ENCODE results near the gene SORCS2.

The SORCS2 gene

GRCh38 chr4:7330031-7330596 lies 137.8 kb downstream of the SORCS2 start:
- DNase-seq: no peak

GRCh38 chr4:7330811-7331681 lies 138.7 kb downstream of the SORCS2 start:
- DNase-seq: no peak

- no peak for DNase-seq
Measured at GRCh38 chr4:7331682-7332000, 139.3 kb downstream of the SORCS2 start.

DNA sequence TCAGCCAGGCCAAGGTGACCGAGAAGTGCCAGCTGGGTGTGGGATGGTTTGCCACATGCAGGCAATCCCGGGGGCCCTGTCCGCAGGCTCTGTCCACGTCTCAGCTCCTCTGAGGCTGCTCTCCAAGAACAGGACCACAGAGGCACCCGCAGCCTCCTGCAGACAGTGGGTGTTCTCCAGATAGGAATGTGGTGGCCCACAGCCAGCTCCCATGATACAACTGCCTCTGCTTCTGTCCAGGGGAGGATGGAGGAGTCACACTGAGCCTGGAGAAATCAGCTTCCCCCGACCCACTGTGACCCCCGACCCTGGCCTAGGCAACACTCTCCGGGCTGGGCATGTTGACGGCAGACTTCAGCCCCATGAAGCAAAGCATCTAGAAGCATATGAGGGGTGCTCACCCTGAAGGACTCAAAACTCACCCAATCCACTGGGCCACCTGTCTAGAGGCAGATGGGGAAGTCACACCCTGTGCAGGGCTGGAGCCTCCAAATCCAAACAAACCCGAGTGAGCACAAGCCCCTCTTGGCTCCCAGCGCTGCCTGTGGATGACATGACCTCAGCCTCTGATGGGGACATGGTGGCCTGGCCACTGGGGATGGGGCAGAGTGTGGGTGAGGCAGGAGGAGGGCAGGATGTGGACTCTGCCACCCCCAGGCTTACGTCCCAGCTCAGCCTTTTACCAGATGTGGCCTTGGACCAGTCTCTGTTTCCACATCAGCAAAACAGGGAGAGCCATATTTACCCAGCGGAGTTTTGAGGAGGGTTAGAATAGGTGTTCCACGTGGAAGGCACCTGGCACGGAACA lies 140.1 kb downstream of the SORCS2 start:
- DNase-seq: no peak

- no peak for DNase-seq
Measured at GRCh38 chr4:7333024-7333780, 140.9 kb downstream of the SORCS2 start.

DNA sequence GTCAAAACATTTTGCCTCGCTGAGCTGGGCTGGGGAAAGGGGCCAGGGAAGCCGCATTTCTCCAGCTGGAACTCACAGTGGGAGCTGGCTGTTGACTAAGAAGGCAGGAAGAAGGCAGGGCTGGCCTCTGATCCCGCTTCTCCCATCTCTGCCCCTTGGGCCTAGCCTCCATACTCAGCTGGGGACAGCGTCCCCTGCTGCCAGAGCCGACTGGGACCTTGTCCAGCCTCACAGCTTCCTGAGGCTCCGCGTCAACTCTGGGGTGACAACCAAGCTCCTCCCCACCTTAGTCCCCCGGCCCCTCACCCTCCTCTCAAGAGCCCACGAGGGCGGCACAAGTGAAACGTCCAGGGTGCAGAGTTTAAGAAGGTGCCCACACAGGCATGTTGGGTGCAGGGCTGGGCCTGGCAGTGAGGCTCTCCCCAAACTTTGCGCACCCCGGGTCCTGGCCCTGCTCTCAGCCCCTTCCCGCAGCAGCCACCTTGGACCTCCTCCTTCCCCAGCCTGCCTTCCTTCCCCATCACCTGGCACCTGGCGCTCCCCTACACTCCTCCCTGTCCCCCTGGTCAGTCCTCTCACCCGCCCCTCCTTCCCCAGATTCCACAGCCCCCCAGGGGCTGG lies 141.6 kb downstream of the SORCS2 start:
- no peak for DNase-seq

- DNase-seq: no peak
Measured at GRCh38 chr4:7334521-7335275, 142.4 kb downstream of the SORCS2 start.

GRCh38 chr4:7335344-7336066 lies 143.2 kb downstream of the SORCS2 start:
- peak; percentile 24 for DNase-seq

GRCh38 chr4:7336067-7336569 lies 143.8 kb downstream of the SORCS2 start:
- no peak for DNase-seq

- DNase-seq: no peak
Measured at GRCh38 chr4:7336732-7337131, 144.4 kb downstream of the SORCS2 start.

DNA sequence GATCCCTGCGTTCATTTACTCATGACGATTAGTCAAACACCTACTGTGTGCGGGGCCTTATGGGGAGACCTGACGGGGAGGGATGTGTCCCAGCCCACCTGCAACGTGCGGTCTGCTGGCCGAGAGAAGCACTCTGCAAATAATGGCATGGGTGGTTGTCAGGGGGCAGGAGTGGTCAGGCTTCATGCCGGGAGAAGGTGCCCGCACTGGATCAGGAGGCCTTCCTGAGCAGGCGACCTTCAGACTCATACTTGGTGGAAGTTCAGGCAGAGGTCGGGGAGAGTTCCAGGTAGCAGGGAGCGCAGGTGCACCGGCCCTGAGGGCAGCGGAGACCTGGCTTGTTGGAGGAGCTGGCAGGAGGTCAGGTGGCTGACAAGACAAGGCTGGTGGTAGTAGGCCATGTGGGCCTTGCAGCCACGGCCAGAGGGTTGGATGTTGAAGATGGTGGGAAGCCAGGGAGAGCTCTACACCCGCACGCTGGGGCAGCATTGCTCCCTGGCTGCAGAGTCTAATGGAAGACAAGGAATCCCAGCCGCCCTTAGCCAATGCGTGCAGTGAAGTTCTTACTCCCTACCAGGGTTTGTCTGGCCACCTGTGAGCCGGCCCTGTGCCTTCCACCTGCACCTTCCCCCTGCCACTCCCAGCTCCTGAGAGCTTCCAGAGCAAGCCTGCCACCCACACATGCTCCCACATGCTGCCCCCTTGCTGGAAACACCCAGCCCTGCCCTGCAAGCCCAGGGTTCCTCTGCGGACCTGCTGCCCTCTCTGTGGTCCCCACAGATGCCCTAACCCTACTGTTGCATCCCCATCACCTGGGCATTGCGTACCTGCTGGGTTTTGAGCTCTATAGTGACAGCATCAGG lies 145.1 kb downstream of the SORCS2 start:
- DNase-seq: no peak

- no peak for DNase-seq
Measured at GRCh38 chr4:7338059-7338452, 145.7 kb downstream of the SORCS2 start.

DNA sequence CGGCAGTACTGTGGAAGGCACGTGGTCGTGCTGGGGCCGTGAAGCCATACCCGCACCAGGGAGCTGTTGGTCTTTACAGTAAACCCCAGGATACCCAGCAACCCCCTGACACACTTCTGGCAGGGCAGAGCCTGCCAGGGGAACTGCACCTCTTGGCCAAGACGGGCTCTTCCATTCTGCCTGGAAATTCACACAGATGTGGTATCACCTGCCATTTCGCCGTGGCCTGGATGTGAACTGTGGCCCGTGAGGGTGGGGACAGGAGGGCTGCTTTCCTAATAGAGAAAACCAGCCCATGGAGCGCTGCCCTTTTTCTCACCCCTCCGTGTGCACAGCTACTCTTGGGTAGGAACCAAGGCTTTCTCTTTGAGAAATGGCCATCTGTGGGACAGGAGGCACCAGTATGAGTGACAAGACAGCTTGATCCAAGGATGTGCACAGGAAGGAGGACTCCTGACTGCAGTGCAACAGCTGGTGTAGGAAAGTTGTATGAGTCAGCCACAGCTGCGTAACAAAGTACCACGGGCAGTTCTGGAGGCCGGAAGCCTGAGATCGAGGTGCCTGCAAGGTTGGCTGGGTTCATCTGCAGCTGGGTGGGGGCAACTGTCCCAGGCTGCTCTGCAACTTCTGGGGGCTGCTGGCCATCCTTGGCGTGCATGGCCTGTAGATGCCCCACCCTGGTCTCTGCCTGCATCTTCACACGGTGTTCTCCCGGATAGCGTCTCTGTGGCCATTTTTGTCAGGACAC lies 146.7 kb downstream of the SORCS2 start:
- no peak for DNase-seq

- no peak for DNase-seq
Measured at GRCh38 chr4:7339751-7340552, 147.6 kb downstream of the SORCS2 start.

DNA sequence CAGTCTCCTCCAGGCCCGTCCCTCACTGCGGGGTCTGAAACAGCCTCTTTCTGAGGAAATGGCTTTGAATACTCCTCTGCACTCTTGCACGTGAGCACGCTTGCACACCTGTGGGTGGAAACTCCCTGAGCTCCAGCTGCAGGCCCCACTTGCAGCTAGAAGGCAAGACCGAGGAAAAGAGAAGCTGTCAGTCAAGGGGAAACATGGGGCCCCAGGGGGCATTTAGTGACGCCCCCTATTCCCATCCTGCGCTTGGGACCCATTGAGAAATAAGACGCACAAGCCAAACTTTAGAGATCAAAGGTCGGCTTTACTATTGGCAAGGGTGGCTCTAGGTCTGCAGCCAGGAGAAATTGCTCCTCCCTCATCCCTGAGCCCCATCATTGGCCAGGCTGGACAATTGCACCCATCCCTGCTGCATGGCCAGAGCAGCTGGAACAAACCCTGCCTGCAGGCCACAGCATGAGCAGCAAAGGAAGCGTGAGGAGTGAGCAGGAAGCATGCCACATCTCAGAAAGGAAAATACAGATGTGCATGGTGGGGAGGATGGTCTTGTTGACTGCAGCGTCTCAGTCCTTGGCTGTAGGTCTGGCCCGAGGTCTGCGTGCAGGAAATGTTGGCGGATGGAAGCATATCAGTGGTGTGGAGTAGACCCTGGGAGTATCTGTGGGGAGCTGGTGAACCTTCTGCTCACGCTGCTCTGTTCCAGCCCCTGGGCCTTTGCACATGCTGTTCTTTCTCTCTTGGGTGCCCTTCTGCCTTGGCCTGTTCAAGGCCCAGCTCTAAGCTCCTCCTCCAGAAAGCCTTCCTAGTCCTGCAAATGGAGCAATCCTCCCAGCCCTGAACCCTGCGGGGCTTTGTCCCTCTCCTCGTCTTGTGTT lies 148.5 kb downstream of the SORCS2 start:
- no peak for DNase-seq

DNA sequence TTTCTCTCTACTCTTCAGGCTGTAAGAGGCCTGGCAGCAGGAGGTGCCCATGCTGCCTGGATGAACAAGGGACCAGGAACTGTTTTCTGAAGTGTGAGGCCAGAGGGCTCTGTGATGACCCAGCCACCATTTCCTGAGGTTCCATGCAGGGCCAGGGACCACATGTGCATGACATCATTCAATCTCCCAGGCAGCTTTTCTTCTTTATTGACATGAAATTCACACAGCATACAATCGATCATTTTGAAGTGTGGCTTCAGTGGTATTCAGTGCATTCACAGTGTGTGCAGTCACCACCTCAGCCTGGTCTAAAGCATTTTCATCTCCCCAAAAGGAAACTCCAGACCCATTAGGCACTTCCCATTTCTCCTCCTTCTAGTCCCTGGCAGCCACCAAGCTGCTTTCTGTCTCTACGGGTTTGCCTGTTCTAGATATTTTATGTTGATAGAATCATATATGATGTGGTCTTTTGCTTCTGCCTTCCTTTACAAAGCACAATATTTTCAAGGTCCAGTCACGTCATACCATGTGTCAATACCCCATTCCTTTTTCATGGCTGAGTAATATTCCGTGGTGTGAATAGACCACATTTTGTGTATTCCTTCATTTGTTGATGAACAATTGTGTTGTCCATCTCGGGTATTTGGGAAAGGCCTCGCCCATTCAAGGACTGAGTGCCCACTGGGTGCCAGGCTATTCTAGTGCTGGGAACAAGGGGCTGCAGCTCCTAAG lies 149.3 kb downstream of the SORCS2 start:
- DNase-seq: no peak
